CD4-positive, alpha-beta T cell treated with Interferon alpha-2 for 1 hour (primary cell): ENCODE data around the gene SLC9A9.

Experiments used
- DNase-seq, 2 donors: peaks; one replicate each; pipeline ENCODE4 v3.0.0-alpha.2; 2020 to 2022

The SLC9A9 gene

DNA sequence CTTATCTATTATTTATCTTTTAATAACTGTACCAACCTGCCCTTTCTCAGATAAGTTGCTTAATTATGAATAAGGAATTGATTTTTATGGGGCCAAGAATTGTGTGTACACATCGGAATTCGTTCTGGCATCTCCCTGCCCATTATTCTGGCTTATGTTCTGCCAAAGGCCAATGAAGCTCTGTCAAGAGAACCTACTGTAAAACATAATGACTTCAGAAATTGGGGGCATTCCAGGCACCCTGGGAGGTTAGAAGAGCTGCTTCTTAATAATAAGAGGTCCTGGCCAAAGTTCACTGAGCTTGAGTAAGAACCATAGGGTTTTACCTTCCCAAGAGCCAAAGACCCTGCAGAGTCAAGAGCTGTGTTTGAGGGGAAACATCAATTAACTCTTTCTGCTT, 261.7 kb downstream of the SLC9A9 start:
- DNase-seq = no peak

DNA sequence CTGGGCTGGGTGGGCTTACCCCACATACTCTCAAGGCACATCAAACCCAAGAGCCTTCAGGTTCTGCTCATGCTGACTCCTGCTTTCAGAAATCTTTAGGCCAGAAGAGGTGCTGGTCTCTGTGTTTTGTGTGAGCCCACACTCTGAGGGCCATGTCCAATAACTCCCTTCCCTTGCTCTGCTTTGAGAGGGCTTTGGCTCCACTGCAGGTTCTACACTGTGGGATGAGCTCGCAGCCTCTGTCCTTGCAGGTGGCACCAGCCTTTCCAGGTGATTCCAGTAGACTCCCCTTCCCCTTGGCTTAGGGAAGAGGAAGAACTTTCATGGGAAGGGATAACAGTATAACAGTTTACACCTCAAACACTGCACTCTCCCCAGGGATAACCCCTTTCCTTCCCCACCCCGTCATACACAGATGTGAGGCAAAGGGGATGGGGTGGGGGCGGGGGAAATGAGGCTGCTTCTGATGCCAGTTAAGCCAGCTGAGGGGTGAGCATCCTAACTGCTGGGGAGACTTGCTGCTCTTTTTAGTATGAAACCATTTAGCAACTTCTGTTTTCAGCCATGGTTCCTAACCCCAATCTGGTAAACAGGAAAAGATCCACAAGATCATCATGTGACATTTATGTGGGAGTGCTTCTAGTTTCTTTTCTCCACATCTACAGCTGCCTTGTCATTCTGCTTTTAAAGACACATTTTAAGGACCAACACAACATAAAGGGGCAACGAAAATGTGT, 262.4 kb downstream of the SLC9A9 start:
- DNase-seq = no peak

DNA sequence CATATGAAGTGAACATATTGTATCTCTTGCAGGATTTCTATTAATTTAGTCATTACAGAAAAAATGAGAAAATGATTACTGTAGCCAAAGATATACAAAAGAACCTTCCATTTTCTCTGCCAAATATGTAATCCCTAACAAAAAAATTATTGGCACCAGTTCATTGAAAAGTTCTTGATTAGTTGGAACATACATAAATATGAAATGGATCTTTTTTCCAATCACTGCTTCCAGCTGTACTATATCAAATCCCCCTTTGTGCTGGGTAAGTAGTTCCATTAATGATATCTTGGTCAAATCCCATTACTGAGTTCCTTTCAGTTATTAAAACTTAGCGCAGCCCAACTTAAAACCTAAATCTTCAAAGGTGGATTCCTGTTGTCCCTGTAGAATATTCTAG, 263.8 kb downstream of the SLC9A9 start:
- no peak for DNase-seq

DNA sequence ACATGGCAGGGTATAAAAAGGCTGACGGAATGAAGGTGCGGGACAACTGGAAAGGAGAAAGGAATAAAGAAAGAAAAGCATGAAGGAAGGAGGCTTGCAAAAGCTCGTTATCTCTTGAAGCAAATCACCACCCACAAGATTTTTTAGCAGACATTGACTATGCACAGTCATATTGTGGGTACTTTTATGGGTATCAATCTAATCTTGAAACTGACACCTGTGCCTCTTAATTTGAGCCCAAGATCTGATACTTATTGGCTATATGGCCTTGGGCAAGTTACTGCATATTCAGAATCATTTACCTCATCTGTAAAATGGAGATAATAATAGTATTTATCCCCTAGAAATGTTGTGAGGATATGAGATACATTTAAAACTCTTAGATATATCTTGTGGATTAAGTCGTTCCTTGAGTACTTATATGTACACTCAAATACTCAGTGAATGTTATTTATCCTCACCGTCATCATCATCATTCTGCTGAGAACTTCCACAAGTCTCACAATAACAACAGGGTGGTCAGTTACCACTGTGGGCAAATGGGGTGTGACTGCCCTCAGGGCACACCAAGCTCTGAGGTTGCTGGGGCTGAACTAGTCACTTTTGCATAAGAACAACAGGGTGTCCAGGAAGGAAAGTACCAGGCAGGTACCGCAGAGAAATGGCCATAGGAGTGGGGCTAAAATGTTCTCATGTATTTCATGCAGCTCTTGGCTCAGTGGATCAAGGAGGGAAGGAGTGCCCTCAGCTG, 266.1 kb downstream of the SLC9A9 start:
- DNase-seq = no peak

DNA sequence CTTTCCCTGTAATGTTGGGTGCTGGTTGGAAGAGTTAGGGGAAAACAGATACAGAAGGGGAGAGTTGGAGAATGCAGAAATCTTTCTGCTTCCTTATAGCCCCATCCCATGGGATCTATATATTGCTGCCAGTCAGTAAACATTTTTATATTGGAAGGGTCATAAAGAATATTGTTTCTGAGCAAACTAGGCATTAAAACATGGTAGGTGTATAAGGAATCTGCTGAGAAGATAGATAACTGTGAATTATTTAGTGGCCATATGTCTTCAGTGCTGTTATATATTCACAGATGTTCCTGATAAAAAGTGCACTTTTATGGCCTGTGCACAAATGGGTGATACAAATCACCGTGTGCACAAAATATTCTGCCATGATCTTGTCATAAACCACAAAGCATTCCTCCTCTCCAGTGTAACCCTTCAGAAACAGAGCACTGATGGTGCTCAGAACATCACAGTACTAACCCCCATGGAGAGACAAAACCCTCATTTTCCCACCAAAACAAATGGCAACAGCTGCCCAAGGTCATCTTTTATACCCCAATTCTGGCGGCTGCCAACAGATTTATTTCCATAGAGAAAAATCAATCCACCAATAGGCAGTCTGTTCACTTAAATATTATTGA, 269.3 kb downstream of the SLC9A9 start:
- no peak for DNase-seq

DNA sequence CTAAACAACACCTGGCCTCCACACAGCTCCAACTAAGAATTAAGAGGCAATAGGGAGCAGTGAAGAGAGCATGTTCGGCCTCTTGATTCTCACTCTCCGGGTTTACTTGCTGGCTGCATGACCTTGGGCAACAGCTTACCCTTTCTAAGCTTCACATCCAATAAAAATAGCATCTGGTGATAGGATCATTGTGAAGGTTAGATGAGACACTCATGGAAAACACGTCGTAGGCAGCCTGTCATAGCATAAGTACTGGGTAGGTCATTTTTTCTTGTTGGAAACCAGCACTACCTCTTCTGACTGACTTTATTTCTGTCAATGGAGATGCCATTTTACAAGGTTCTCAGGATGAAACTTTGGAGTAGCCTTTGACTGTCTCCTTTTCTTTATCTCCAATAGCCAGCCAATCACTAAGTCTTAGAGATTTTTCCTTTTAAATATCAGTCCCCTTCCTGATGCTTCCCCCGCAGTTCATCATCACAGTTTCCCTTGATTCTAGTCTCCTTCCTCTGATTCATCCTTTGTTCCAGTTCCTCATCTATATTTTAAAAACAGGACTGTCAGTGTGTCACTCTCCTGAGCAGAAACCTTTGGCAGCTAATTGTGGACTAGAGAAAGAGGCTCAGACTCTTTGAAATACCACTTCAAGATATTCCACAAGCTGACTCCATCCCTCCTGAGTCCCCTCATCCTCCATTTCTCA, 271.5 kb downstream of the SLC9A9 start:
- DNase-seq = no peak

DNA sequence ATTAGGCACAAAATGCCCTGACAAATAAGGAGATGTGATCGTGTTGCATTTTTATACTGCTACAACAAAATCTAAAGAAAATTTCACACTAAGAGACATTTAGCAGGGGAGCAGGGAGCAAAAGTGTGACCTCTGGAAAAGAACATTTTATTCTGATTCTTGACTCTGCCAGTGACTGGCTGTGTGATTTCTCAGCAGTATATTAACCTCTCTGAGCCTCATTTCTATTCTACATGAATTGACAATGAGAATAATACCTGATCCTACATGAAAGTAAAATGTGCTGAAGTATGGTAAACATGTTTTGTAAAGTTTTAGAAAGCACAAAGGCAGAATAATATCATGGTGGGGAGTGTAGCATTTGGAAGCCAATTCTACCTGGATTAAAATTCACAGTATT, 273.3 kb downstream of the SLC9A9 start:
- DNase-seq = no peak

DNA sequence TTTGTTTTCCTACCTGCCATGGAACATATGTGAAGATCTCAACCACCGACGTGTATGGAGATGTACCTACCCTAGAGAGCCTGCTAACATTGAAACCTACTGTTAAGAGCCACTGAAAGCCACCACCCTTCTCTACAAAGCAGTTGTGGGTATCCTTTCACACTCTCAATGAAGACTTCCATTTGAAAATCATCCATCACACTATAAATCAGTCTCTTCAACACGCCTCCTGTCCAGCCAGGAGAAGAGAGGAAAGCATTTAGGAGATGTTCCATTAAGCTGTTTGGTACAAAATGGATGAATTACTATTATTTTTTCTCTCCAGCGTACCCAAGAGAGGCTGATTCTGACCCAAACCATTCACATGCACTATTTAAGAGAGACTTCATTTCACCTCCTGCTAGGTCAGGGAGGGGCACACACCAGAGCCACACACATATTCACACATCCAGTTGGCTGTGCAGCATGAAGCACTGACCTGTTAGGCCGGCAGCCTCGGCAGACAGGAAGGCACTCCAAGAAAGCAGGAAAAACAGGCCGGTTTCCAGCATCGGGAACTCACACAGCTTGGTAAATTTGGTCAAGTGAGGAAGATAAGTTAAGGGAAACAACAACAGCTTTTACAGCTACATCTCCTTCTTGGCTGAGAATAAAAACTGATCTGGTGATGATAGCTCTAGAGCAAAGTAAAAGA, 274.5 kb downstream of the SLC9A9 start:
- DNase-seq = no peak

DNA sequence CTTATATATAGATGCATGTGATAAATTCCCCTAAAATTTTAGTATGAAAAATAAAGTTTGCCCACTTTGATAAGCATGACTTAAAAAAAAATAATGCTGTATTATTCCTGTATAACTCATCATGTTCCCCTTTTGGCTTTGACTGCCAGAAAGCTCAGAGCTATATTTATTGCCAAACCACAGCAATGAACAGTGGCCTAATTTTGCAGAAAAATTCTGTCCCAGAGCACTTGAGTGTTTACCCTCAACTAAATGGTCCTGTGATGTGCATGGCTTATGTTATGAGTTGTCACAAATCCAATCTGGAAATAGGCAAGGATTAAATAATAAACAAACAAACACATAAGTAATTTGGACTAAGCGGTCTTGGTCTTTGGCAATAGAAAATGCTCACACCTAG, 276.7 kb downstream of the SLC9A9 start:
- DNase-seq = no peak

DNA sequence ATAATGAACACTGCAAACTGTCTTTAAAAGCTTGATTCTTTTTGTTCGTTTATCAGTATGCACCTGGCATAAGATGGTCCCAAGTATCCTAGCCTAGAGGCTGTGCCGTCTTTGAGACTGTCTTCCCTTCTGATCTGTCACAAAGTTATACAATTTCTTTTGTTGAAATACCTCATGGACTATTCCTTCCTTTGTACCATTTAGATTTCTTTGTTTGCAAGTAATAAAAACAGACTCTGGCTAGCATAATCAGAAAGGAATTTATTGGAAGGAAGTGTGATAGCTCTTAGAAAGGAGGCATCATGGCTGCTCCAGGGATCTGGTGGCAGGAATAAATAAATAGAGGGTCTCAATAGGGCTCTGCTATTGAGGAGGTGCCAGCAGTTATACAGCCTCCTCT, 280.4 kb downstream of the SLC9A9 start:
- no peak for DNase-seq

DNA sequence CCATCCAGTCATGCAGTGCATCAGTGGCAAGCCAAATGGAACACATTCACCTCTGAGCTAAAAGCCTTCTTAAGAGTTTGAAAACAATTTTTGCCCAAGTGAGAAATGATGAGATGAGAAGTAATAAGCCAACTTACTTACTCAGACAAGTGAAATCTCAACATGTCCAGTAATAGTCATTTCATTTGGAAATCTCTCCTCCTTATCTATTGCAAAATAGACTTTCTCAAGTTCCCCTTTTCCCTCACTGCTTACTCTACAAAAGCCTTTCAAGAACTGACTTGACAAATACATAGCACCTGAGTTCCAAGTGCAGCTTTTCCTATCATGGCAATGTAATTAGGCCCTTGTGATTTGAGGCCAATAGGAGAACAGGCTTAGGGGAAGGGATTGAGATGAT, 282.3 kb downstream of the SLC9A9 start:
- DNase-seq = no peak

DNA sequence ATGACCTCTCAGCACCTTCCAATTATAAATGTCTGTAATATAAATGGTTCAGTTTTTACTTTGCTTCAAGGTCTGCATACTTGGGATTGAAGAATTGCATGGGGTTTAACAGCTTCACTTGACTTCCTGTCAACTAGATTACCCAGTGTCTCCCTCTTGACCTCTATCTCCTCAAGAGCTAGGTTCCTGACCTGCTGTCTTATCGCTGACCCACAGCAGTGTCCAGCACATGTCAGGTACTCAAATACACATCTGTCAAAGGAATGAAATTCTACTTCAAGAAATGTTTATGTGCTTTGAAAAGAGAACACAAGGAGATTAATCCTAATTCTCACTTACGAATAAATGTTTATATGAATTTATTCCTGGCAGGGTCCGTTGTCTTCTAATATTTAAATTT, 284.5 kb downstream of the SLC9A9 start:
- no peak for DNase-seq

DNA sequence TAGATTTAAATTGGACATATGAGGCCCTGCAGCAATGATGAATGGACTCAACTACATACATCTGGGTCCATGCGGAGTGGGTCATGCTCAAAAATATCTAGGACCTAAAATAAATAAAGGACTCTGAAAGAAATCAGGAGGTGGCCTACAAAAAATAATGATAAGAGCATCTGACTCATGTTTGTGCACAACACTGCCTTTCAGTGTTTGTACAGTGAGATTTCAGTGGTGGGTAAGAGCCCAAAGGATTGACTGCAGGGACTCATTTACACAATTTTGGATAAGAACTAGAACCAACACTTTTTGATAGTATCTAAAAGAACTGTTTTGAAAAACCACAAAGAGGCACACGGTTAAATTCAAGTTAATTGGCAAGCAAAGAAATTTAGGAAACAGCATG, 285.5 kb downstream of the SLC9A9 start:
- DNase-seq = no peak

DNA sequence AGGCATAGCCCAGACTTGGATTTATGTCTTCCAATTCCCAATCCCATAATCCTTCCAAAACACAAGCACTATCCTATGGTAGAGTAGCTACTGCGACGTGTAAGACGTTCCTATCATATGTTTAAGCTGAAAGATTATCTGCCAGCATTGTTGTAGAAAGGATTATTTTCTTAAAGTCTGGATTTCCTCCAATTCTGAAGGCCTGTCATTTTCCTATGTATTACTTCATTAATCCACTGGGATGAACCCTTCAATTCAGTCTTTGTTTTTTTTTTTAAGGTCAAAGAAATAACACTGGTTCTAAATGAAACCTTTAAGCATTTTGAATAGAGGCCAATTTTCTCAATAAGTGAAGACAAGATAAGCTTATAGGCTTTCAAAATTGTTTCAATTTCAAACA, 289.0 kb downstream of the SLC9A9 start:
- no peak for DNase-seq

DNA sequence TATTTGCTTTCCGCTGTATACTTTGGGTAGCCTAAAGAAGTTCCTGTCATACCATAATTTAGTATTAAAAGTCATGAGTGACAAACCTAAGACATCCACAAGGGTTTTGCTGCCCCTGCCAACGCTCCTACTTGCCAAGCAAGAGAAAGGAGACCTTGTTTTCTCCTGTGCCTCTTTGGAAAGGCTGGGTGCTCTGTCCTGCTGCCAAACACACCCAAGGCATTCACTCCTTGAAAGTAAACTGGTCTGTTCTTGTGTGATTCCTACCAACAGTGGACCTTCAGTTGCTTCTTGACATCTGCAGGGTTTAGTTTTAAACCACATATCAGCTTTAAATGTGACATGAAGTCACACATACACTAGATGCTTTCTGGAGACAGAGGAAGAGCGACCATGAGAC, 295.4 kb downstream of the SLC9A9 start:
- DNase-seq = no peak

DNA sequence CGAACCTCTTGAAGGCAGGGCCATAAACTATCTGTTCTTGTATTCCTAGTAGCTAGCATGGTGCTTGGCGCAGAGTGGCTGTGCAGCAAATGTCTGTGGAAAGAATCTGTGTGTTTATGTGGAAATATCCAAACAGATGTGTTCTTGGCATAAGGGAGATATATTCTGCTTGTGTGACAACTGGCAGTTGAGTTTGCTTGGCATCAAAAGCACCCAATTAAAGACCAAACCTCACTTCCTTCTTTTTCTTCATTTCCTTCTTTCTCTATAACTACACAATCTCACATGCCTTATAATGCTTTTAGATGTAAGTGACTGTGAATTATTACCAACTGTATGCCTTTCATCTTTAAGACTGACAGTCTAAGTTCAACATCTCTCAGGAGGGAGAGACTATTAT, 296.5 kb downstream of the SLC9A9 start:
- DNase-seq = no peak

DNA sequence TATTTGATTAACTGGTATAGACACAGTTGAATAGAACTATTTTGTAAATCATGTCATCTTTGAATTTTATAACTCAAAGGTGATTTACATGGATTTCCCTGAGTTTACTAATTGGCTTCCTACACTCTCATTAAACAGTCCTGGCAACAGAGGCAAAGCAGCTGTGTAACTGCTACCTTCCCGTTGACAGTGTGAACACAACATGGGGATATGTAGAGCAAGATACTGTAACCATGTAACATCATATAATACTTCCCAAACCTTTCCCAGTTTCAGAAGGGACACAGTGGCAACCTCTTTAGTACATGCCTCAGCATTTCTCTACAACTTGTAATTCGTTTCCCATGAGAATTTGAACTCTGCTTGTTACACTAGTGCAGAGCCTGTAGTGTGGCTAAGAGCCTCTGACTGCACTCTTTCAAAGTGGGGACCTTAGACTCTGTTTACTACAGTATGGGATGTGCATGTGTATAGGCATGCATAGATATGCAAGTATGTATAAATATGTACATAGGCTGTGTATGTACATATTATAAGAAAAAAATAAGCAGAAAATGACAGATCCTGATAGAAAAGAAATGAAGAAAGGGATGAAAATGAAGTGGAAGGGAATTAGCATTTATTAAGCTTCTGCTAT, 299.3 kb downstream of the SLC9A9 start:
- DNase-seq = no peak

DNA sequence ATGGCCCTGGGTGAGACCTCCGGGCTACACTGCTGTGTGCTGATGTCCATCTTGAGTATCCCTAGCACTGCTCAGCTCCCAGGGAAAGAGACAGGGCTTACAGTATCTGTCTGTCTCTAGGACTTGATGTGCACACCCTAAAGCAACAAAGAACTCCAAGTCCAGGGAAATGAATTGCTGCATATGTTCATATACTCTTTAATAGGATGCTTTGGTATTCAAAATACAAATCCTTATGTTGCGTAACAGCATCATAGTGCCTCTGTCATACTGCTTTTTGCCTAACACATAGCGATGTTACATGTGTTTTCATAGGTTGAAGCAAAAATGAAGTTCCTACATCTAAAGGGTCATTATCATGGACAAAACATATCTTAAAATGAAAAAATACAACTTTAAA, 299.9 kb downstream of the SLC9A9 start:
- DNase-seq = no peak

DNA sequence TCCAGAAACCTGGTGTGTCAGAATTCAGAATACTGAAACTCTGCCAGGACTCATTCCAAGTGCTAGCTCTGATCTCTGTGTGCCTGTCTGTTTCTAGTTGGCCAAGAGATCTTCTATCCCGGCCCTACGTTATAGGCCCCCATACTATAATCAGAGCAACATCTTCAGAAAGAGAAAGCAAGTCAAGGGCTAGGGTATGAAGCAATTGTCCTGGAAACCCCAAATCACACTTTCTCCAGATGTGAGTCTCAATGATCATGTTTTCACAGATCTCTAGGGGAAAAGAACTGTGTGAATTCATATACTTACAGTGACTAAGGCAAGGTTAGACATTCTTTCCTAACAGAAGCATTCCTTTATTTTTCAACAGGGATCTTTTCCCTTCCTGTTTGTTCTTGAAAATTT, 309.7 kb downstream of the SLC9A9 start:
- DNase-seq = no peak

DNA sequence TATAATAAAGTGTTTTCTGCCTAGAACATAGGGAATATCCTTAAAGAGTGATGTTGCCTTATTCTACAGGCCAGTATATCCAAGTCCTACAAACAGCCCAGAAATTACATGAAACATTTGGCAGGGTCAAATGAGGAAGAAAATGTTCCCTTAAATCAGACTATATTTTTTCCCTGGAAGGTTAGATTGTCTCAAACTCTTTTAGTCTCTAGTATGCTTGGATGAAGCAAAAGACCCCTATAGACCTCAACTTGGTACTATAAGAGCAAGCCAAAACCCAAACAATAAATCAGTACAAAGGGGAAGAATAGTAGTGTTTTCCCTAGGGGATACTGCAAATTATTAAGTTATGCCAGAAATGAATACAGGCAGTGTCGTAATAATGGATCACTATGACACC, 310.2 kb downstream of the SLC9A9 start:
- no peak for DNase-seq

DNA sequence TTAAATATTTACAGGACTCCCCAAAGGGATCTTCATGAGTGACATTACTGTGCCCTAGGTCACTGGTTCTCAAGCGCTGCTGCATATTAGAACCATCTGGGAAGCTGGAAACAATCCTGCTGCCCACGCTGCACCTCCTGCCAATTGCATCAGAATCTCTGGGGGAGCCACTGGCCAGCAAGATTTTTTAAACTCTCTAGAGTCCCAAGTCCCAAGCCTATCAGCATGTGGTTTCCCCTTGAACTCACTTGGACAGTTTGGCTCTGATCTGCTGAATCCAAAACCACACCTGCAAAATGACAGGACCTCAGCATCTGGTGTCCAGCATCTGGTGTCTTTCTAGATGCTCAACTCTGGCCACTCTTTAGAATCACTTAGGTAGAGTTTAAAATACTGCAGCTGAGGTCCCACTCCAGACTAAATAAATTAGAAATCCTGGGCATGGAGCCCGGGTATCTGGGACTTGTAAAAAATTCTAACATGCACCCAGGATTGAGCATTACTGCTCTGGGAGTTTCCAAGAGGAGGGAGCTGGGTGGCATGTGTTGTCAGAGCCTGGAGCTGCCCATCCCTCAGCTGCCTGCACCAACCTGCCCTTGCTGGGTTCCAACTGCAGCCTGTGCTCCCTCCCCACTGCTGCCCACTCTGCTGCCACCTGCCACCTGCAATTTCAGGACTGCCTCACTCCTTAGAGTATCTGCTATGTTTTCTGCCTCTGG, 311.3 kb downstream of the SLC9A9 start:
- no peak for DNase-seq
